Stimulated activated naive CD4-positive, alpha-beta T cell treated with Interleukin-2 at 50 U/mL for 16 hours (primary cell): Measurements from ENCODE around the gene ST3GAL4.
"Not testable (repeated sequence)": the region's sequence is repeated elsewhere in the genome, so short reads cannot be mapped to it uniquely, and the experiment has no call there.

Source experiments
- DNase-seq: peaks from one replicate; lab custom pipeline; 2025; lab: John Stamatoyannopoulos, UW

The ST3GAL4 gene, protein sequence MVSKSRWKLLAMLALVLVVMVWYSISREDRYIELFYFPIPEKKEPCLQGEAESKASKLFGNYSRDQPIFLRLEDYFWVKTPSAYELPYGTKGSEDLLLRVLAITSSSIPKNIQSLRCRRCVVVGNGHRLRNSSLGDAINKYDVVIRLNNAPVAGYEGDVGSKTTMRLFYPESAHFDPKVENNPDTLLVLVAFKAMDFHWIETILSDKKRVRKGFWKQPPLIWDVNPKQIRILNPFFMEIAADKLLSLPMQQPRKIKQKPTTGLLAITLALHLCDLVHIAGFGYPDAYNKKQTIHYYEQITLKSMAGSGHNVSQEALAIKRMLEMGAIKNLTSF

DNA sequence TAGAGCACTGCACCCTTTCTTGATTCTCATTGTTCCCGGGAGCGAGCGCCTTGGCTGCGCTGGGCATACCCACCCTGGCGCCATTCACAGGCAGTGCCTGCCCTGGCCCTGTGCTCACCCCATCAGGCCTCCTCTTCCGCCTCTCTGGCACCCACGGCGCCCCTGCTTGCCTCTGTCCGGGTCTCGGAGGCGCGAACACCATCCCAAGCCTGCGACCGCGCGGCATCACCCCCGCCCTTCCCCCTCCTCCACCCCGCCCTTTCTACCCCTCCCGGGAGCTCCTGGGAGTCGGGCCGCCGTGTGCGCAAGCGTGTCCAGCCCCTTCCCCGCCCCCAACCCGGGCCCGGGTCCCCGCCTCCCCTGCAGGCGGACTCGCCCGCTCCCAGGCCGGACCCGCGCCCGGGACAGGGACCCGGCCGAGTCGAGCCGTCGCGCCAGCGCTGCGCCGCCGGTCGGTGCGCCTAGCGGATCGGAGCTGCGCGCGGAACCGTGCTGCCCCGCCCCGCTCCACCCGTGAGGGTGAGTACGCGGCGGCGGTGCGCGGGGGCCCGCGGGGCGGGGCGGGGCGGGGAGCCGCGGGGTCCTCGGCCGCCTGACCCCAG, at the start of gene ST3GAL4:
Gene ST3GAL4, plus strand, starts transcription at position 363 of the 602 bp plus-strand sequence. CDS start 50,470 bp downstream, outside the sequence.
- peak; percentile 62 for DNase-seq

DNA sequence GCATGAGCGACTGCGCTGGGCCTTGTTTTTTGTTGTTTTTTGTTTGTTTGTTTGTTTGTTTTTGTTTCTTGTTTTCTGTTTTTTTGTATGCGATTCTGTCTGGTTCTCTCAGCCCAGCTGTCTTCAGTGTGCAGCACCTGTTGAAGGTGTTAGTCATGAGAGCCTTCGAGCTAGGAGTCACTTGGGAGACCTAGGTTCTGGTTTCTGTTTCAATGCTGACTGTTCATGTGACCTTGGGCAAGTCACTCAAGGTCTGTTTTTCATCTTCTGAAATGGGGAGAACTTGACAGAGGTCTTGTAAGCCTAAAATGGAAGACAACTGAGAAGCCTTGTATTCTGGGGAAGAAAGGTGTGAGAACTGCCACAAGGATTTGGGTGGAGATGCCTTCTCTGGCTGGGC, 49.8 kb upstream of the ST3GAL4 start:
- no peak for DNase-seq

DNA sequence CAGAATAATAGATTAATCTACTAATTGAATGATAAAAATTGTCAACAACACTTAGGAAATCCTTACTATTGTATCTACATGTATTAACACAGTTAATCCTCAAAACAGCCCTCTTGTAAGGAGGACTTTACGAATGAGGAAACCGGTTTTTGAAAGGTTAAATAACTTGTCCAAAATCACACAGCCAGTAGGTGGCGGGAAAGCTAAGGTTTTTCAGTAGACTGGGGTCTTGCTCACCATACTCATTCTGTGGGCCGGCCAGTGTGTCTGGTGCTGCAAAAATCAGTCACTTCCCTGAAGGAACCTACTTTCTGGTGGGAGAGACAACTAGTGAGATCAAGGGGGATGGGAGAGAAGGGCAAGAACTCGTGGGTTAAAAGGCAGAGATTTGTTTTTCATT, 47.8 kb upstream of the ST3GAL4 start:
- DNase-seq = no peak

DNA sequence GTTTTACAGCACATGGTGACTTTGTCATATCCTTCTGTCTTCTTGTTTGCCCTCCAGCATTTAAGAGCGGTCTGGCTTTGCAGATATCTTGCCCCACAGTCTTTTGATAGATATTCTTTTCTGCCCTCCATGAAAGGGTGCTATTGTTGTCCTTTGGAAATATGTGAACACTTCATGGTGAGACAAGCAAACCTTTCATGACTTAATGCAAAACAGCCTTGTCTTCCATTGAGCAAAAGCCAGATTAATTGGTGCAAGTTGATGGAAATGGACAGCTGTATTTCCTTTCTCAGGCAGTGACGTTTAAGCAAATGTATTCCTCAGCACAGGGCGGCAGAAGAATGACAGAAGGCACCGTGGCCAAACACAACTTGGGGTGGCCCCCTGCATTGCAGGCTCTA, 47.2 kb upstream of the ST3GAL4 start:
- DNase-seq = no peak

DNA sequence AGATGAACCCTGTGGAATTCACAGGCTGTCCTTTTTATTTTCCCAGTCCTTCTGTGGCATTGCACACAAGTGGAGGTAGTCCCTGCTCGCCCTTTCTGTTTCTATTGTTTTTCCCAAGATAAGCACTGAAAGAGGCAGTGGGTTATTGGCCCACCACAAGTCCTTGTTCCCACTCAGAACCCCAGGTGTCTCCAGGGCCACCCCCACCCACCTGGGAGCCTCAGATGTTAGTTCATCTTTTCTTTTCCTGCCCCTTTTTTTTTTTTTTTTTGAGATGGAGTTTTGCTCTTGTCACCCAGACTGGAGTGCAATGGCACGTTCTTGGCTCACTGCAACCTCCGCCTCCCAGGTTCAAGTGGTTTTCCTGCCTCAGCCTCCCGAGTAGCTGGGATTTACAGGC, 46.7 kb upstream of the ST3GAL4 start:
- not testable (repeated sequence) for DNase-seq

DNA sequence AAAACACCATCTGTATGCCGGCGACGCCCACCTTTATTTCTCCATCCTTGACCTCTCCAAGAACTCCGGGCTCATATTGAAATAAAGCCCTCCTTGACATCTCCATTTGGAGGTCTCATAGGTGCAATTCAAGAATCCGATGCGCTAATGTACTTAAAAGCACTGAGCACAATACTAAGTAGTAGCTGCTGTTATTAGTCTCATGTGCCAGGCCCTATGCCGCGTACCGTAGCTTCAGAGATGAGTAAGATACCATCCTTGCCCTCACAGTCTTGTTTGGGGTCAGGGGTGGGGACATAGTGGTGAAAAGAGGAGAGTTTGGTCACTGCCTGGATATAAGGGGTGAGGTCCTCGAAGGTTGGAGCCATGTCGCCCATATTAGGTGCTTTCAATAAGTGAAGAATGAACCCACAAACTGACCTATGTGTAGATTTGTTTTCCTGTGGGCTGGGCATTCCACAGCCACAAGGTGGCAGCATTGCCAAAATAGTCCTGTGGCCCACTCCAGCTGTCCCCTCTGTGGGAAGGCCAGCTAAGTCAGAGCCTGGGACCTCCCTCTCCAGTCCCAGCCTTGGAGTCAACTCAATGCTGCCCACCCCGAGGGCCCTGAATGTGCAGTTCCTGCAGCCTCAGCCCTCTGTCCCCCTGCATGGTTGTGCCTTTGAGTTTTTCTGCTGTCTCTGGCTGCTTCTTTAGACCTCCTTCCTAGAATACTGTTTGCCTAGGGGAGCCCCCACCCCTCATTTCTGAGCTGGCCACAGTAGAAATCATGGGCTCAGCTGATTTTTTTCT, 45.1 kb upstream of the ST3GAL4 start:
- peak; percentile 48 for DNase-seq

DNA sequence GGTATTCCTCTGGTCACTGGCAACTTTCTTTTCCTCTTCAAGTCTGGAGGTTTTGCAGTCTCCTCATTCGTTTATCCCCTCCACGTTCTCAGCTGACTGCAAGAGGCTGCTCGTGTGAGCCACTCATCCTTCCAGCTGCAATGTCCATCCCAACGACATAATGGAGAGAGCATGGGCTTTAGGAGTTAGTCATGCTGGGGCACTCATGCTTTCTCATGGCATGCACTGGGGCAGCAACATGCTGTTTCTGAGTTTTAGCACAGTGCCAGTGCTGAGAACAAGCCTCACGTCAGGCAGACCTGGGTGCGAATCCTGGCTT, 44.5 kb upstream of the ST3GAL4 start:
- DNase-seq = no peak

DNA sequence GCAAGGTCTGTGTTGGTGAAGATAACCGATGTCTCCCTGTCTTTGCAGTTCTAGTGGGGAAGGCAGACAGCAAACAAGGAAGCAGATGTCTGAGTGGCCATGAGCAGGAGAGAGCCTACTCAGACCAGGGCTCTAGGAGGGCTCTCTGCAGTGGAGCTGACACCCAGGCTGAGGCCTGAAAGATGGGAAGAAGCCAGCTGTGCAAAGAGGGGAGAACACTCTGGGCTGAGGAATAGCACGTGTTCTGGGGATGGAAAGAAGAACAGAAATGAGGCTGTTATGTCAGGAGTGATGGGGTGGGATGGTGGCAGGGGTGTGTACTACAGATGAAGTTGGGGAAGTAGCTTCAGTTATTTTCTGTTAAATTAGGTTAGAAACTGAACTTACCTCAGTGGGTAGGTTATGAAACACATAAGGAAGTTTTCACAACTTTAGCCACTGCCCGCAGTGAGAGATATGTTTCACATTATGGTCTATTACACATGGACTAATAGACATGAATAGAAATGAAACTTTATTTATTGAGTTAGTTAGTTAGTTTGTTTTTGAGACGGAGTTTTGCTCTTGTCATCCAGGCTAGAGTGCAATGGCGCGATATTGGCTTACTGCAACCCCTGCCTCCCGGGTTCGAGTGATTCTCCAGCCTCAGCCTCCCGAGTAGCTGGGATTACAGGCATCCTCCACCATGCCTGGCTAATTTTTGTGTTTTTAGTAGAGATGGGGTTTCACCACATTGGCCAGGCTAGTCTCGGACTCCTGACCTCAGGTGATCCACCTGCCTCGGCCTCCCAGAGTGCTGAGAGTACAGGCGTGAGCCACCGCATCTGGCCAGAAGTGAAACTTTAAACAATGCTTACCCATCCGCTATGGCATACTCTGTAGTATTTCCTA, 43.8 kb upstream of the ST3GAL4 start:
- DNase-seq = no peak

DNA sequence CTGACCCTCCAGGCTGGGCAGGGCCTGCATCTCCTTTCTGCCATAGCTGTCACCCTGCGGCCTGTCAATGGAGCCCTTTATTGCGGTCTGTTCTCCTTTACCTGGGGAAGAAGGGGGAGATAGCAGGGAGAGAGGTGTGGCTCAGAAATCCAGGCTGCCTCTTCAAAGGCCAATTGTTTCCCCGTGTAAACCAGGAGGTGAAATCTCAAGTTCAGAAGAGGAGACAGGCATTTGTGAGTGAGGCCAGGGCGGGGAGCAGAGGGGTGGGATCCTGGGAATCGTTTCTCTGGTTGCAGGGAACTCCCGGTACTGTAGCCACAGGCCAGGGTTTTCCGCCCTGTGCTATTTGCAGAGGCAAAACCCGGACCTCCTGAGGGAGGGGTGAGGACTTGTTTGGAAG, 42.5 kb upstream of the ST3GAL4 start:
- DNase-seq = no peak

DNA sequence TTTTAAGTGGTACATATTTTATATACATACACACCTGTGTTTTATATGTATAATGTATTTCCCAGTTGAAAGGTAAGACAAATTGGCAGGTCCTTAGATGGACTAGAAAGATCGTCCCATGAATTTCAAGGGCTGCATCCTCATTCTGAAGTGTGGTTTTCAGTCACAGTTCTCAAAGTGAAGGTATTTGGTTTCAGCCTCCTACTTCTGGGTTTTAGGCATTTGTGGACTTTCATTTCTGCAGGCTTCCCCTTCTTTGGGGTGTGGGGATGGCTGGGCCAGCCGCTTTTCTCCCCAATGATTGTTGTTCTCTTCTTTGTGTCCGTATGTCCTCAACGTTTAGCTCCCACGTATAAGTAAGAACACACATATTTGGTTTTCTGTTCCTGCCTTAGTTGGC, 41.7 kb upstream of the ST3GAL4 start:
- DNase-seq = no peak

DNA sequence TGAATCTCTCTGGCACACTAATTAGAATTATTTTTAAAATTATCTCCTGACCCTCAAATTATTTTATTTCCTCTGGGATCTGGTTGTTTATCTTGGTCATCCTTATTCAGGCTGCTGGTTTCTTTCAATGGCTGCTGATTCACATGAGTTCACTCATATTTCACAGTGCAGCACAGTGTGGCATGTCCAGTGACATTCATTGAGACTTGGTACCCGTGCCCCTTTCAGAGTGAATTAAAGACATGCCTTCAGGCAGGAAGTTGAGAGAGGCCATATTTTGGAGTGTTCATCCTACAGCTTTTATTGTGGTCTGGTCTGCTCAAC, 38.1 kb upstream of the ST3GAL4 start:
- no peak for DNase-seq

DNA sequence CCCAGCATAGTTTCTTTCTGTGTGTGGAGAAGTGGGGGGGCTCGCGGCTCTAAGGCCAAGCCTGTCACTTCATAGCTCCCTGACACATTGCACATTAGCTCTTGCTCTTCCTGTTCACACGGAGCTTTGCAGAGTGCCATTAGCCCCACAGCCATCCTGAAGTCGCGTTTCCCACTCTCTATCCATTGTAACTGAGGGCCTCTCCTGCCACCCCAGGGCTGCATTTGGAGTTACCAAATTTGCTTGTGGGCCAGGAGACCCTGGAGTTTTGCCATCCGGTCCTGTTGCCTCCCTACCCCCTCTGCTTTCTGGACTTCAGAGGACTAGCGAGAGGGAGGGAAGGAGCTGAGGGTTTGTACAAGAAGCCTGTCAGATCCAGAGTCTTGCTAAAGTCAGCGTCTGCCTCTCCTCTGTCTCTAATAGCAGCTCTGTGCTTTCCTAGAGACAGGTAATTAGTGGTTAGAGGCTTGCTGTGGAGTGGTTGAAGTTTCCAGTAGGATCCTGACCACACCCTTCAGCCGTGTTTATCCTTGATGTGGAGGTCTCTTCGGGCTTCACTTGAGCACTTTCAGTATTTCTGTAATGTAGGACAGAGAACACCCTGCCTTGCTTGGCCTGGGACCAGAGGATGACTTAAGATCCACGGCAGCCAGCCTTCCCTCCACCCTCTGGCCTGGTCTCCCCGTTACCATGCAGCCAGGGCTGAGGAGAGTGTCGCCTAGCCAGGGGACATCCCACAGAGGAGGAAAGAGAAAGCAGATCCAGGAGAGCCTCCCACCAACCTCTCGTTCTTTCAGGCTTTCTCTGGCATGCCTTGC, 37.5 kb upstream of the ST3GAL4 start:
- no peak for DNase-seq

DNA sequence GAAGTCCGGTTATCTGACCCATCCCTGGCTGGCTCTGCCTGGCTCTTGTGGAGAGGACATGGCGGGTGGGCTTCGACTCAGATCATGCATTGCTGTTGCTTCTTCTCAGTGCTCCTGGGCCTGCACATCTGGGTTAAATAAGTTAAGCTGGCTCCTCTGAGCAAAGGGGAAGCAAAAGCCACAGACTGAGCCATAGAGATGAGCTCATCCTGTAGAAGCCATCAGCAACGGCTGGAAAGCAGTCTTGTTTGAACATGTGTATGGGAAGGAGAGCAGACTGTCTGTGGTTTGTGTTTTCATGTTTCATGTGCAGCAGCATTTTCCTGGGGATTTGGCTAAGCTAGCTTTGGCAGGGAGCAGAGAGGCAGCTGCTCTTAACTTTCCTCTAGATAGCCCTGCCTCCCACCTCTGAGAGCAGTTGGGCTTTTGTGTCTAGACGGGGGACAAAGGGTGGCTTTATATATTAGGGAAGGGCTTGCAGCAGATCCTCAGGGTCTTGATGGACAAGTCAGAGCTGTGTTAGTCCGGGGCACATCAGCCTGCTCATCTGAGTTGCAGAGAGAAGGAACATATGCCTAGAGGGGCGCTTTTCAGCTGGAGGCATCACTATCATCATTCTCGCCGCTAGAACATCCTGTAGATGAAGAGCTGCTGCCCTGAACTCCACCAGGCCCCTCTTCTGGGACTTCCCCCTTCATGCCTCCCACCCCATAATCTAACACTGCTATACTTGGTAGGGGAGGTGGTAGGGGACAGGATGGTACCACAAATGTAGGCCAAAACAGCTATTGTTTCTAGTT, 36.7 kb upstream of the ST3GAL4 start:
- DNase-seq = no peak

DNA sequence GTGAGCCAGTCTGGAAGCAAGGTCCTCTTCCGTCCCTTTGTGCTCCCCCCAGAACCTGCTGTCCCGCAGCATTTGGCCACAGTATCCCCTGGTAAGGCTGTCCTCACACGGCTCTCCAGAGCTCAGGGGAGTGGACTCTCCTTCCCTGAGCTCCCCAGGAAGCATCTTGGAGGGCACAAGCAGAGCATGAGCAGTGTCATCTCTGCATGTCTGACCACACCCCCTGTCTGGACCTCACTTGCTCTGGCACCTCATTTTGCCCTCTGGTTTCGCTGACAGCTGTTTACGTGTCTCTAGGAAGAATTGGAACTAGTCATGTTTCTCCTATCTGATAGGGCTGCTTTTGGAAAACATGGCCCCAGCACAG, 36.1 kb upstream of the ST3GAL4 start:
- DNase-seq = no peak

DNA sequence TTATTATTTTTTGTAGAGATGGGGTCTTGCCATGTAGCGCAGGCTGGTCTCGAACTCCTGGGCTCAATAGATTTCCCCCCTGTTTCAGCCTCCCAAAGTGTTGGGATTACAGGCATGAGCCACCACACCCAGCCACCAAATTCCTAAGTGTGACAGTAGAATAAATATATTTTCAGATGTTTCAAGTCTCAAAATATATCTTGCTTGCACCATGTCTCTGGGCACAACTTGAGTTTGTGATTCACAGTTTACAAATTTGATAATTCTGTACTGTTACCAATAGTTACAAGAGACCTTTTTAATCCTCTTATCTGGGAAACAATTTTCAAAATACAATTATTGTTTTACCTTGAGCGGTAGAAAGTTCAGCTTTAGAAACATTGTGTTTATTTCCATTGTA, 32.5 kb upstream of the ST3GAL4 start:
- DNase-seq = no peak

DNA sequence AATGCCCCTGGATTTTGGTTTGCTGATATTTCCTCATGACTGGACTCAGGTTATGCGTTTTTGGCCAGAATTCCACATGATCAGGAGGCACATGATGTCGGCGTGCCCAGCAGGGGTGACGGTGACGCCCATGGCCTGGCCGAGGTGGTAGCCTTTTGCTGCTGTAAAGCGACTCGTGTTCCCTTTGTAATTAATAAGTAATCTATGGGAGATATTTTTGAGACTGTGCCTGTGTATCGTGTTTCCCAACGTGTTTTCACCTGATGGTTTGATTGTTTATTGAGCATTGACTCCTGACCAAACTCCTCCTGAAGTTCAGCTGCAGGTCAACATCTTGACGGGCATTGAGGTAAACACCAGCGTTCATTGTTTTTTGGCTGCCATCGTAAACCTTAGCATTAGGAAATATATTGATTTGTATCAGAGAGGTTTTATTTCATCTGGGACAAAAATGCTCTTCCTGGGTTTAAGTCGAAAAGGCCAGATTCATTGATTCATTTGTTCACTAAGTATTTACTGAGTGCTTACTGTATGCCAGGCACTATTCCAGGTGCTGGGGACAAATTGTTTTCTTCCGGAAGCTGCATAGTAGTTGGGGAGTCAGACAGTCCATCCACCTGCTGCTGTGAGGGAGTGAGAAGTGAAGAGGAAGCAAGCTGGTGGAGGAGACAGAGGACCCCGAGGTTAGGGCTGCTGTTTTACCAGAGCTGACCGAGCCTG, 28.0 kb upstream of the ST3GAL4 start:
- no peak for DNase-seq

DNA sequence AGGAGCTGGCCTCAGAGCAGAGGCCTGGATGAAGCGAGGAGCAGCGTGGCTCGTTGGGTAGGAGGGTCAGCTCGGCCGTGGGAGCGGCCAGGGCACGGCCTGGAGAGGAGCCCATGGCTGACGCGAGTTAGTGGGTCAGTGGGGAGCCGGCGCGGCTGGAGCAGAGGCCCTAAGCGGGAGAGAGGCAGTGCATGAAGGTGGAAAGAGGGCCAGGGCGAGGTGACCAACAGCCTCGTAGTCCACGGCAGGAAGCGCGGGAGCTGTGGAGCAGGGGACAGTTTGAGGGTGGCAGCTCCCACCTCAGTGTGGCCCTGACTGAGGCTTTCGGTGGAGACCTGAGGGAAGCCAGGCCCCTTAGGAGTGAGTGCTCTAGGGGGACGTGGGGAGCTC, 27.5 kb upstream of the ST3GAL4 start:
- no peak for DNase-seq

DNA sequence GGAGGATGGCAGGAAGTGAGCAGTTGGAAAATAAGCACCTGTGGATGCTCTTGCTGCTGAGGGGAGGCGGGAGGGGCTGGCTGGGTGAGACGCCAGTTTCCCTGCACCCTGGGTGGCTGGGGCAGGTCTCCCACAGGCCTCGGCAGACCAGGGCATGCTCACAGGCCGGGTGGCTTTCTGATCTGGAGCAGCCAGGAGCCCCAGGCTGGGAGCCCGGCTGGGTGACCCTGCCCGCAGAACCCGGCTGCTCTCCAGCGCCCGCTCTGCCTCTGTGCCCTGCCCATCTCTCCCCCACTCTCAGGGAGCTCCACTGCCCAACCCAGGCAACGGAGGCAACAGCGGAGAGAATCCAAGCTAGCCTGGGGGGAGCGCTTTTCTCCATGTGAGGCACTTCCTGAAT, 27.0 kb upstream of the ST3GAL4 start:
- no peak for DNase-seq

DNA sequence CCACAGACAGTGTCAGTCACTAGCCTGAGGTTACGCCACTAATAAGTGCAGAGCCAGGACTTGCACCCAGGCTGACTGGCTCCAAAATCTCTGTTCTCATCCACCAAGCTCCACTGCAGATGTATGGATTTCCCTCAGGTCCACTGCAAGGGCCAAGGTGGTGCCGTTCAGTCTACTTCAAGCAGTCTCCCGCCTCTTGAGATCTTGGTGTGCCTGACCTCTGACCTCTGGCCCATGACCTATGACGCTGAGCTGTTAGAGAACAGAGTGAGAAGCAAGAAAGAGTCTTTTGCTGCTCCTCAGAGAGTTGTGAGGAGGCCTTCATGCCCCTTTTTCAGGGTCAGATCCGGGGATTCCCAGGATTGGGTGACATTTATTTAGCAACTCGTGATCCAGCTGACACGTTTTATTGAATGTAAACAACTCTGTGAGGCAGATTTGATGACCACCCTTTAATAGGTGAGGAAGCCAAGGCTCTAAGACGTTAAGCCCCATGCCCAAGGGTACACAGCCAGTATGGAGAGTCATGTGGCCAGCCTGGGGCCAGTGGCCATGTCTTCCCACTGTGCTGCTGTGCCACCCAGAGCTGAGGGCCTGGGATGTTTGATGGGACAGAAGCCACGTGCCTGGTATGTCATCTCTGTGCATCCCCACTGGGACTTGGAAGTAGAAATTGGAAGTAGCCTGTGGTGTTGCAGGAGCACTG, 26.4 kb upstream of the ST3GAL4 start:
- no peak for DNase-seq
